ENCODE results near the gene PLIN3.

GRCh38 chr19:4870025-4870700 lies 2.7 kb upstream of the PLIN3 start:
- TF ChIP-seq, protein P1, sequence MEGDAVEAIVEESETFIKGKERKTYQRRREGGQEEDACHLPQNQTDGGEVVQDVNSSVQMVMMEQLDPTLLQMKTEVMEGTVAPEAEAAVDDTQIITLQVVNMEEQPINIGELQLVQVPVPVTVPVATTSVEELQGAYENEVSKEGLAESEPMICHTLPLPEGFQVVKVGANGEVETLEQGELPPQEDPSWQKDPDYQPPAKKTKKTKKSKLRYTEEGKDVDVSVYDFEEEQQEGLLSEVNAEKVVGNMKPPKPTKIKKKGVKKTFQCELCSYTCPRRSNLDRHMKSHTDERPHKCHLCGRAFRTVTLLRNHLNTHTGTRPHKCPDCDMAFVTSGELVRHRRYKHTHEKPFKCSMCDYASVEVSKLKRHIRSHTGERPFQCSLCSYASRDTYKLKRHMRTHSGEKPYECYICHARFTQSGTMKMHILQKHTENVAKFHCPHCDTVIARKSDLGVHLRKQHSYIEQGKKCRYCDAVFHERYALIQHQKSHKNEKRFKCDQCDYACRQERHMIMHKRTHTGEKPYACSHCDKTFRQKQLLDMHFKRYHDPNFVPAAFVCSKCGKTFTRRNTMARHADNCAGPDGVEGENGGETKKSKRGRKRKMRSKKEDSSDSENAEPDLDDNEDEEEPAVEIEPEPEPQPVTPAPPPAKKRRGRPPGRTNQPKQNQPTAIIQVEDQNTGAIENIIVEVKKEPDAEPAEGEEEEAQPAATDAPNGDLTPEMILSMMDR (IDR thresholded peaks at IDR 0.05; ENCODE audit: low read length): no peak
- TF ChIP-seq EZH2 (IDR thresholded peaks at IDR 0.05; ENCODE audit: borderline replicate concordance, low read length): no peak

All from OCI-LY1 (cell line).